SJCRH30 (cell line): ENCODE data around the gene MRPL55. TPM values are rescaled to one million over a fixed set of nuclear protein-coding genes. Genes with fewer than 3 reads are reported as not detected.
A peak's percentile ranks its signal among the peaks of the same experiment; 100 is the strongest.

Experiments
- DNase-seq, 2 experiments: peaks; one replicate each; pipeline ENCODE4 v3.0.0-alpha.2; 2015 to 2020
- H3K27ac ChIP-seq: fragments of 250-450 bp; sonication (Bioruptor Pico); 2 replicates; pipeline ENCODE4 v1.5.1; 2020; ENCODE audit warnings: mild to moderate bottlenecking, moderate library complexity
- H3K27me3 ChIP-seq: fragments of 250-450 bp; sonication (Bioruptor Pico); 2 replicates; pipeline ENCODE4 v1.5.1; 2020; ENCODE audit warnings: mild to moderate bottlenecking, moderate library complexity
- H3K36me3 ChIP-seq: fragments of 250-450 bp; sonication (Bioruptor Pico); 2 replicates; pipeline ENCODE4 v1.5.1; 2020; ENCODE audit warnings: mild to moderate bottlenecking, moderate library complexity
- H3K4me1 ChIP-seq: fragments of 250-450 bp; sonication (Bioruptor Pico); 2 replicates; pipeline ENCODE4 v1.5.1; 2020; ENCODE audit warnings: mild to moderate bottlenecking, moderate library complexity
- H3K4me3 ChIP-seq: fragments of 250-450 bp; sonication (Bioruptor Pico); 2 replicates; pipeline ENCODE4 v1.5.1; 2020; ENCODE audit warnings: mild to moderate bottlenecking, moderate library complexity
- H3K9me3 ChIP-seq: fragments of 250-450 bp; sonication (Bioruptor Pico); replicated peaks from 2 replicates; pipeline ENCODE4 v1.5.1; 2020; ENCODE audit warnings: mild to moderate bottlenecking, moderate library complexity
- total RNA-seq: library from RNA; depleted of rRNA; stranded (reverse); fragments of >200 nt; shearing (Covaris generic); gene quantifications from 2 replicates; pipeline ENCODE4 v1.2.3, GENCODE V29; 2014

Gene MRPL55
- total RNA-seq, 1 experiment from 2014 or later: 48.5 TPM

- Histone ChIP-seq H3K27me3 (no peaks in the 10 kb centered on the region), H3K9me3 (peaks cover 6% of the 10 kb centered on the region; the same call in 1 of the 2 replicates), H3K4me3 (no peak overlapping the region), H3K36me3 (peaks cover 74% of the 10 kb centered on the region), H3K4me1 (peaks cover 8% of the 10 kb centered on the region; the same call in 1 of the 2 replicates), H3K27ac (no peak overlapping the region)
- no peak for DNase-seq
Measured at GRCh38 chr1:228093050-228093906, 15.8 kb downstream of the MRPL55 start.

GRCh38 chr1:228092342-228093049, 16.6 kb downstream of the MRPL55 start:
- H3K36me3 ChIP-seq: peaks cover 74% of the 10 kb centered on the region
- H3K4me3 ChIP-seq: no peak overlapping the region
- no peak overlapping the region for H3K27ac ChIP-seq
- no peaks in the 10 kb centered on the region for H3K27me3 ChIP-seq
- peaks cover 8% of the 10 kb centered on the region; the same call in 1 of the 2 replicates for H3K4me1 ChIP-seq
- peaks cover 6% of the 10 kb centered on the region; the same call in 1 of the 2 replicates for H3K9me3 ChIP-seq
- DNase-seq: no peak

- Histone ChIP-seq H3K4me1 (peaks cover 8% of the 10 kb centered on the region; the same call in 1 of the 2 replicates), H3K27ac (no peak overlapping the region), H3K4me3 (no peak overlapping the region), H3K9me3 (peaks cover 6% of the 10 kb centered on the region; the same call in 1 of the 2 replicates), H3K27me3 (no peaks in the 10 kb centered on the region), H3K36me3 (peaks cover 65% of the 10 kb centered on the region)
- DNase-seq: no peak
Measured at GRCh38 chr1:228091084-228091483, 18.0 kb downstream of the MRPL55 start.

GRCh38 chr1:228090613-228091081, 18.5 kb downstream of the MRPL55 start:
- H3K9me3 ChIP-seq: peaks cover 6% of the 10 kb centered on the region; the same call in 1 of the 2 replicates
- H3K4me3 ChIP-seq: no peak overlapping the region
- no peaks in the 10 kb centered on the region for H3K27me3 ChIP-seq
- H3K36me3 ChIP-seq: peaks cover 65% of the 10 kb centered on the region
- H3K27ac ChIP-seq: no peak overlapping the region
- H3K4me1 ChIP-seq: peaks cover 12% of the 10 kb centered on the region; the same call in 1 of the 2 replicates
- peak in 1 of 2 experiments; percentile 27 for DNase-seq

- Histone ChIP-seq H3K4me3 (no peak overlapping the region), H3K9me3 (peaks cover under 1% of the 10 kb centered on the region; the same call in 1 of the 2 replicates), H3K27me3 (no peaks in the 10 kb centered on the region), H3K4me1 (peaks cover 20% of the 10 kb centered on the region; the same call in 1 of the 2 replicates), H3K27ac (no peak overlapping the region), H3K36me3 (peaks cover 61% of the 10 kb centered on the region)
- DNase-seq: peak in 1 of 2 experiments; percentile 3
Measured at GRCh38 chr1:228089519-228090380, 19.3 kb downstream of the MRPL55 start.

GRCh38 chr1:228088586-228089498, 20.3 kb downstream of the MRPL55 start:
- Histone ChIP-seq H3K4me3 (no peak overlapping the region), H3K36me3 (peaks cover 66% of the 10 kb centered on the region), H3K27me3 (no peaks in the 10 kb centered on the region), H3K4me1 (peaks cover 25% of the 10 kb centered on the region; the same call in 1 of the 2 replicates), H3K9me3 (no peaks in the 10 kb centered on the region; the same call in 1 of the 2 replicates), H3K27ac (no peak overlapping the region)
- DNase-seq: no peak

GRCh38 chr1:228087771-228088251, 21.3 kb downstream of the MRPL55 start:
- no peak overlapping the region for H3K27ac ChIP-seq

GRCh38 chr1:228085287-228085951, 23.7 kb downstream of the MRPL55 start:
- peak overlapping the region; percentile 83 for H3K27ac ChIP-seq
- peak; percentile 61 for DNase-seq
- peaks cover 23% of the 10 kb centered on the region; the same call in 1 of the 2 replicates for H3K4me1 ChIP-seq
- no peaks in the 10 kb centered on the region for H3K27me3 ChIP-seq
- H3K36me3 ChIP-seq: peaks cover 39% of the 10 kb centered on the region
- H3K9me3 ChIP-seq: no peaks in the 10 kb centered on the region
- no peak overlapping the region for H3K4me3 ChIP-seq

More at GRCh38 chr1:228087771-228088251, 21.3 kb downstream of the MRPL55 start:
- Histone ChIP-seq H3K4me1 (peaks cover 25% of the 10 kb centered on the region; the same call in 1 of the 2 replicates), H3K9me3 (no peaks in the 10 kb centered on the region; the same call in 1 of the 2 replicates), H3K36me3 (peaks cover 62% of the 10 kb centered on the region), H3K4me3 (no peak overlapping the region), H3K27me3 (no peaks in the 10 kb centered on the region)
- DNase-seq: no peak

GRCh38 chr1:228084797-228085196, 24.3 kb downstream of the MRPL55 start:
- Histone ChIP-seq H3K27ac (peak overlapping the region; percentile 83), H3K9me3 (no peaks in the 10 kb centered on the region), H3K4me1 (peaks cover 17% of the 10 kb centered on the region; the same call in 1 of the 2 replicates), H3K36me3 (peaks cover 35% of the 10 kb centered on the region), H3K27me3 (no peaks in the 10 kb centered on the region), H3K4me3 (no peak overlapping the region)
- no peak for DNase-seq

GRCh38 chr1:228084325-228084724, 24.8 kb downstream of the MRPL55 start:
- H3K4me1 ChIP-seq: peaks cover 17% of the 10 kb centered on the region; the same call in 1 of the 2 replicates
- no peak for DNase-seq
- H3K36me3 ChIP-seq: peaks cover 33% of the 10 kb centered on the region
- H3K27ac ChIP-seq: peak overlapping the region; percentile 83
- H3K9me3 ChIP-seq: no peaks in the 10 kb centered on the region
- no peaks in the 10 kb centered on the region for H3K27me3 ChIP-seq
- H3K4me3 ChIP-seq: peak overlapping the region; percentile 80

GRCh38 chr1:228083871-228084278, 25.2 kb downstream of the MRPL55 start:
- Histone ChIP-seq H3K4me3 (peak overlapping the region; percentile 80), H3K9me3 (no peaks in the 10 kb centered on the region), H3K4me1 (peaks cover 17% of the 10 kb centered on the region; the same call in 1 of the 2 replicates), H3K36me3 (peaks cover 33% of the 10 kb centered on the region), H3K27me3 (no peaks in the 10 kb centered on the region), H3K27ac (peak overlapping the region; percentile 83)
- DNase-seq: no peak
